ENCODE measurements around the gene OBSCN.

- no peak for TF ChIP-seq CTCF (IDR thresholded peaks at IDR 0.05)
- TF ChIP-seq POLR2A (IDR thresholded peaks at IDR 0.05), result no peak
These were observed 102.4 kb downstream of the OBSCN start for GRCh38 chr1:228310162-228310792.

All from adrenal gland (tissue), 5 donors.